ENCODE data around the gene AVPR2. TPM values are rescaled to one million over a fixed set of nuclear protein-coding genes. Genes with fewer than 3 reads are reported as not detected.

AVPR2 gene
- total and polyA plus RNA-seq, 10 of the 15 experiments (the other 5 are each of a cell fraction or from before 2014, with no cell fraction given), result 0.12 to 0.37 TPM; not detected in 8

DNA sequence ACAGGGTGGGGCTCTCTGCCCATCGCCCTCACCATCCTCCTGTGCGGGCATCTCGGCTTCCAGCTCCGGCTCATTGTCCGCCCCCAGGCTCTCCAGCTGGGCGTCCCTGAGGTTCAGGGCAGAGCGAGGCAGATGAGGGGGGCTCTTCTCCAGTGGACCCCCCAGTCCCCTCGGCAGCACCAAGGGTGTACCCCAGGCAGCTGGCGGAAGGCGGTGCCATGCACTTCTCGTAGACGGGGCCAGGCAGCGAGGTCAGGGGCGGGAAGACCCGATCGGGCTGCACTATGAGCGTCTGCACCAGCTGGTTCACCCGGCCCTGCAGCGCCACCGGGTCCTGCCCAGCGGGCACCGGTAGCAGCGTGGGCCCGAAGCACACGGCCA, 5.5 kb downstream of the AVPR2 start (continued):
- TF ChIP-seq, protein P1, sequence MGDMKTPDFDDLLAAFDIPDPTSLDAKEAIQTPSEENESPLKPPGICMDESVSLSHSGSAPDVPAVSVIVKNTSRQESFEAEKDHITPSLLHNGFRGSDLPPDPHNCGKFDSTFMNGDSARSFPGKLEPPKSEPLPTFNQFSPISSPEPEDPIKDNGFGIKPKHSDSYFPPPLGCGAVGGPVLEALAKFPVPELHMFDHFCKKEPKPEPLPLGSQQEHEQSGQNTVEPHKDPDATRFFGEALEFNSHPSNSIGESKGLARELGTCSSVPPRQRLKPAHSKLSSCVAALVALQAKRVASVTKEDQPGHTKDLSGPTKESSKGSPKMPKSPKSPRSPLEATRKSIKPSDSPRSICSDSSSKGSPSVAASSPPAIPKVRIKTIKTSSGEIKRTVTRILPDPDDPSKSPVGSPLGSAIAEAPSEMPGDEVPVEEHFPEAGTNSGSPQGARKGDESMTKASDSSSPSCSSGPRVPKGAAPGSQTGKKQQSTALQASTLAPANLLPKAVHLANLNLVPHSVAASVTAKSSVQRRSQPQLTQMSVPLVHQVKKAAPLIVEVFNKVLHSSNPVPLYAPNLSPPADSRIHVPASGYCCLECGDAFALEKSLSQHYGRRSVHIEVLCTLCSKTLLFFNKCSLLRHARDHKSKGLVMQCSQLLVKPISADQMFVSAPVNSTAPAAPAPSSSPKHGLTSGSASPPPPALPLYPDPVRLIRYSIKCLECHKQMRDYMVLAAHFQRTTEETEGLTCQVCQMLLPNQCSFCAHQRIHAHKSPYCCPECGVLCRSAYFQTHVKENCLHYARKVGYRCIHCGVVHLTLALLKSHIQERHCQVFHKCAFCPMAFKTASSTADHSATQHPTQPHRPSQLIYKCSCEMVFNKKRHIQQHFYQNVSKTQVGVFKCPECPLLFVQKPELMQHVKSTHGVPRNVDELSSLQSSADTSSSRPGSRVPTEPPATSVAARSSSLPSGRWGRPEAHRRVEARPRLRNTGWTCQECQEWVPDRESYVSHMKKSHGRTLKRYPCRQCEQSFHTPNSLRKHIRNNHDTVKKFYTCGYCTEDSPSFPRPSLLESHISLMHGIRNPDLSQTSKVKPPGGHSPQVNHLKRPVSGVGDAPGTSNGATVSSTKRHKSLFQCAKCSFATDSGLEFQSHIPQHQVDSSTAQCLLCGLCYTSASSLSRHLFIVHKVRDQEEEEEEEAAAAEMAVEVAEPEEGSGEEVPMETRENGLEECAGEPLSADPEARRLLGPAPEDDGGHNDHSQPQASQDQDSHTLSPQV (IDR thresholded peaks at IDR 0.05), result no peak
- TF ChIP-seq DPF2 (IDR thresholded peaks at IDR 0.05), result no peak
- no peak for TF ChIP-seq POU2F2 (IDR thresholded peaks at IDR 0.05; ENCODE audit: borderline replicate concordance, low read depth, low read length)
- no peak for TF ChIP-seq MXI1 (IDR thresholded peaks at IDR 0.05; ENCODE audit: low read depth, low read length)
- TF ChIP-seq NFYA (IDR thresholded peaks at IDR 0.05; ENCODE audit: borderline replicate concordance, low read depth, low read length), result no peak
- no peak for TF ChIP-seq NFXL1 (IDR thresholded peaks at IDR 0.05; ENCODE audit: borderline replicate concordance)

DNA sequence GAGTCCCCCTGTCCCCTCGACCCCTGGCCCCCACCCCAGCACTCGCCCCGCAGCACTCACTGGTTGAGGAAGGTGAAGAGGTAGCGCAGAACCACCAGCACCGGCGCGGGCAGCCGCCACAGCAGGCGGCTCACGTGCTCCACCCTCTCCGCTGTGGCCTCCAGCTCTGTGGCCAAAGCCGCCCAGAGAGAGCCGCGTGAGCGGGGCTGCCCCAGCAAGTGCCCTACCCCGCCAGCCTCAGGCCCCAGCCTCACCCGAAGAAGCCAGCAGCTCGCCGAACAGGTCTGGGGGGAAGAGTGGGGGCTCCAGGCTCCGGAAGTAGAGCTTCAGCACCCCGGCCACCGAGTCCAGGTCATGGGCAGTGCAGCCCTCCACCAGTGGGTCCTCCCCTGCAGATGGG, 6.0 kb downstream of the AVPR2 start:
- intact Hi-C loops (cut with micrococcal nuclease; ENCODE audit: unreplicated experiment) (no loop called here), in situ Hi-C loops (cut with MboI) (no loop called here)
- DNase-seq (ENCODE audit: low read depth, low spot score), result no peak
- no peak overlapping the region for H2AFZ ChIP-seq (ENCODE audit: control insufficient read depth, low read depth, low read length)
- H3K27me3 ChIP-seq (replicated peaks in 1 of 2; ENCODE audit: control insufficient read depth in 2 of 2, insufficient read depth in 2 of 2, low read length in 1 of 2), result no peaks in the 10 kb centered on the region
- no peaks in the 10 kb centered on the region for H3K4me1 ChIP-seq (ENCODE audit: control insufficient read depth, insufficient read depth, low read length)
- H3K4me2 ChIP-seq (ENCODE audit: control insufficient read depth, insufficient read depth), result no peak overlapping the region
- no peaks in the 10 kb centered on the region for H4K20me1 ChIP-seq (ENCODE audit: control insufficient read depth, insufficient read depth)
- no peaks in the 10 kb centered on the region for H3K79me2 ChIP-seq (ENCODE audit: control insufficient read depth, insufficient read depth, low read length)
- no peak overlapping the region for H3K4me3 ChIP-seq
- H3K9ac ChIP-seq (ENCODE audit: control insufficient read depth, insufficient read depth, low read length), result no peak overlapping the region
- no peak overlapping the region for H3K27ac ChIP-seq (ENCODE audit: control insufficient read depth, insufficient read depth)
- BruUV-seq (replicated peaks), result no TSS peak
- FAIRE-seq, result no peak
- SMC1A ChIA-PET (ENCODE audit: uncharacterized antibody, unreplicated experiment), result interaction anchor here (0.8 kb wide), 1 partner anchor 14 kb away, joined by 3 read pairs; no protein-coding TSS in a partner anchor
- POLR2A ChIA-PET, result interaction anchor here (1.3 kb wide), 1 partner anchor 15 kb away, joined by 3 read pairs; no protein-coding TSS in a partner anchor
- WGBS (ENCODE audit: insufficient coverage, insufficient replicate concordance, low lambda C conversion rate, missing lambda C conversion rate), result 92% methylated on average over 12 of the region's 22 CpGs
- no peaks in the 10 kb centered on the region; a peak in 2 of 4 replicates for H3K36me3 ChIP-seq (ENCODE audit: control insufficient read depth in 2 of 2, insufficient read depth in 2 of 2, low read length in 1 of 2)
- RAD21 ChIA-PET (ENCODE audit: unreplicated experiment), result no interaction called here
- TF ChIP-seq HDAC6 (IDR thresholded peaks at IDR 0.05; ENCODE audit: unreplicated experiment) (no peak), LARP7 (IDR thresholded peaks at IDR 0.05) (no peak), SMC3 (IDR thresholded peaks at IDR 0.05; ENCODE audit: borderline replicate concordance, low read length) (no peak), SMARCA5 (IDR thresholded peaks at IDR 0.05) (no peak)
- TF ChIP-seq, protein P2, sequence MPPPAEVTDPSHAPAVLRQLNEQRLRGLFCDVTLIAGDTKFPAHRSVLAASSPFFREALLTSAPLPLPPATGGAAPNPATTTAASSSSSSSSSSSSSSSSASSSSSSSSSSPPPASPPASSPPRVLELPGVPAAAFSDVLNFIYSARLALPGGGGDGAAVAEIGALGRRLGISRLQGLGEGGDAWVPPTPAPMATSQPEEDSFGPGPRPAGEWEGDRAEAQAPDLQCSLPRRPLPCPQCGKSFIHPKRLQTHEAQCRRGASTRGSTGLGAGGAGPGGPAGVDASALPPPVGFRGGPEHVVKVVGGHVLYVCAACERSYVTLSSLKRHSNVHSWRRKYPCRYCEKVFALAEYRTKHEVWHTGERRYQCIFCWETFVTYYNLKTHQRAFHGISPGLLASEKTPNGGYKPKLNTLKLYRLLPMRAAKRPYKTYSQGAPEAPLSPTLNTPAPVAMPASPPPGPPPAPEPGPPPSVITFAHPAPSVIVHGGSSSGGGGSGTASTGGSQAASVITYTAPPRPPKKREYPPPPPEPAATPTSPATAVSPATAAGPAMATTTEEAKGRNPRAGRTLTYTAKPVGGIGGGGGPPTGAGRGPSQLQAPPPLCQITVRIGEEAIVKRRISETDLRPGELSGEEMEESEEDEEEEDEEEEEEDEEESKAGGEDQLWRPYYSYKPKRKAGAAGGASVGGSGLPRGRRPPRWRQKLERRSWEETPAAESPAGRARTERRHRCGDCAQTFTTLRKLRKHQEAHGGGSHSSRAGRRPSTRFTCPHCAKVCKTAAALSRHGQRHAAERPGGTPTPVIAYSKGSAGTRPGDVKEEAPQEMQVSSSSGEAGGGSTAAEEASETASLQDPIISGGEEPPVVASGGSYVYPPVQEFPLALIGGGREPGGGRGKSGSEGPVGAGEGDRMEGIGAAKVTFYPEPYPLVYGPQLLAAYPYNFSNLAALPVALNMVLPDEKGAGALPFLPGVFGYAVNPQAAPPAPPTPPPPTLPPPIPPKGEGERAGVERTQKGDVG (CRISPR knock-in tag; IDR thresholded peaks at IDR 0.05), result no peak
- TF ChIP-seq, protein P3, sequence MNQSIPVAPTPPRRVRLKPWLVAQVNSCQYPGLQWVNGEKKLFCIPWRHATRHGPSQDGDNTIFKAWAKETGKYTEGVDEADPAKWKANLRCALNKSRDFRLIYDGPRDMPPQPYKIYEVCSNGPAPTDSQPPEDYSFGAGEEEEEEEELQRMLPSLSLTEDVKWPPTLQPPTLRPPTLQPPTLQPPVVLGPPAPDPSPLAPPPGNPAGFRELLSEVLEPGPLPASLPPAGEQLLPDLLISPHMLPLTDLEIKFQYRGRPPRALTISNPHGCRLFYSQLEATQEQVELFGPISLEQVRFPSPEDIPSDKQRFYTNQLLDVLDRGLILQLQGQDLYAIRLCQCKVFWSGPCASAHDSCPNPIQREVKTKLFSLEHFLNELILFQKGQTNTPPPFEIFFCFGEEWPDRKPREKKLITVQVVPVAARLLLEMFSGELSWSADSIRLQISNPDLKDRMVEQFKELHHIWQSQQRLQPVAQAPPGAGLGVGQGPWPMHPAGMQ (IDR thresholded peaks at IDR 0.05; ENCODE audit: borderline replicate concordance), result no peak
- no peaks in the 10 kb centered on the region for H3K9me3 ChIP-seq (replicated peaks; ENCODE audit: control insufficient read depth, insufficient read depth, low read length)
- CTCF ChIA-PET, result interaction anchor here (0.6 to 1.8 kb wide), 4 partner anchors 12 to 37 kb away, joined by 3 to 7 read pairs (median 4); no protein-coding TSS in a partner anchor
- no peak for ATAC-seq
